ENCODE measurements around the gene BZW1. TPM values are rescaled to one million over a fixed set of nuclear protein-coding genes. Genes with fewer than 3 reads are reported as not detected.
"Not testable (repeated sequence)": the region's sequence is repeated elsewhere in the genome, so short reads cannot be mapped to it uniquely, and the experiment has no call there.

Gene BZW1
- total RNA-seq, 1 experiment from 2014 or later, result 396 TPM

DNA sequence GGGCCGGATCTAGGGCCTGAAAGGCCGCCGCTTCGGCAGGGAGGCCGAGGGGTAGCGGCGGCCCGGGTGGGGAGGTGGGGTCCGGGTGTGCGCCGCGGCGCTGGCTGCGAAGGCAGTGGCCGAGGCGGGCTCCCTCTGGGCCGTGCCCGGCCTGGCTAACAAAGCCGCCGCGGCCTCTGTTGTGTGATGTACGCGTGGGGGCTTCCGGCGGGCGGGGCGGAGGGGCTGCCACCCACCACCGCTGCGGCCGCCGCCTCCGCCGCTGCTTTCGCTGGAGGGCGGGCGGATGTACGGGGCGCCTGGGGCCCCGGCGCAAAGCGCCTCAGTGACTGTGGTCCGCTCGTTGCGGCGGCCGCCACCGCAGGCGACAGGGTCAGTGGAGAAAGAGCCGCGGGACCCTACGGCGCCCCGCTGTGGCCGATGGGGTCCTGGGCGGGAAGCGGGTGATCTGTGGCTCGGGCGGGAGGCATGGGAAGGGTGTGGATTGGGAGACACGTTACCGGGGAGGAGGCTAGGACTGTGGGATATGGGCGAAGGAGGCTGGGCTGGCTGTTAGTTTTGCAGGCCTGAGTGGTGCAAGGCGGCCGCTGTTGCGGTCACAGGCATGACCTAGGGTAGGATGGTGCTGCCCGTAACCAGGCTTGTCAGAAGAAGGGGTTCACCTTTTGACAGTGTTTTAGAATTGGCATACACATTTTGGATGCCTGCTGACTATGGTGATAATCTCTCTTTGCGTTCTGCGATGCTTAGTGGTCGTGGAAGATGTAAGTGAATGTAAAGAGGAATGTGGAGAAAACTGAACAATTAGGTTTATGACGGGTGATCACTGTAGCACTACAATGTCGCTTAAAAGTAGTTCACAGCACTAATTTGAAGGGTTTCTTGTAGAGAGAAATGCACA is 662 bp downstream of the BZW1 start:
- Histone ChIP-seq H3K9me3 (ENCODE audit: low read depth, low read length, poor library complexity, severe bottlenecking) (no peaks in the 10 kb centered on the region), H3K27me3 (replicated peaks; ENCODE audit: insufficient read depth, low read depth, low read length, poor library complexity) (no peaks in the 10 kb centered on the region), H3K4me1 (ENCODE audit: insufficient read depth, low read length, poor library complexity, severe bottlenecking) (peaks cover 29% of the 10 kb centered on the region), H3K36me3 (ENCODE audit: insufficient read depth, low read length, poor library complexity, severe bottlenecking) (peaks cover 45% of the 10 kb centered on the region), H3K27ac (ENCODE audit: low read depth, low read length, poor library complexity, severe bottlenecking) (peak overlapping the region; percentile 99), H3K4me3 (ENCODE audit: low read depth, low read length, poor library complexity, severe bottlenecking) (peak overlapping the region; percentile 95)
- ChIA-PET POLR2A (ENCODE audit: low non-redundant PET) (no interaction called here), CTCF (no interaction called here)
- no peak; the same call in 1 of the 2 replicates for TF ChIP-seq CTCF (conservative IDR thresholded peaks at IDR 0.05; ENCODE audit: low read depth, low read length)
- TF ChIP-seq EZH2 (IDR thresholded peaks at IDR 0.05; ENCODE audit: borderline replicate concordance, low read depth, low read length, poor library complexity, severe bottlenecking), result no peak
- peak; percentile 58 for DNase-seq (ENCODE audit: low spot score)
- BruUV-seq (replicated peaks), result no TSS peak
- intact Hi-C loops (cut with micrococcal nuclease; ENCODE audit: unreplicated experiment), result loop anchor here (5.0 to 10.0 kb wide), 2 partner anchors 302 to 855 kb away; partner anchors contain the start of genes CFLAR, MAIP1 and TYW5

- Histone ChIP-seq H3K4me3 (ENCODE audit: low read depth, low read length, poor library complexity, severe bottlenecking) (no peak overlapping the region), H3K9me3 (ENCODE audit: low read depth, low read length, poor library complexity, severe bottlenecking) (no peaks in the 10 kb centered on the region), H3K4me1 (ENCODE audit: insufficient read depth, low read length, poor library complexity, severe bottlenecking) (peaks cover 29% of the 10 kb centered on the region), H3K36me3 (ENCODE audit: insufficient read depth, low read length, poor library complexity, severe bottlenecking) (peaks cover 64% of the 10 kb centered on the region), H3K27me3 (replicated peaks; ENCODE audit: insufficient read depth, low read depth, low read length, poor library complexity) (no peaks in the 10 kb centered on the region), H3K27ac (ENCODE audit: low read depth, low read length, poor library complexity, severe bottlenecking) (peak overlapping the region; percentile 3)
- no TSS peak for BruUV-seq (replicated peaks)
- TF ChIP-seq CTCF (conservative IDR thresholded peaks at IDR 0.05; ENCODE audit: low read depth, low read length) (no peak), EZH2 (IDR thresholded peaks at IDR 0.05; ENCODE audit: borderline replicate concordance, low read depth, low read length, poor library complexity, severe bottlenecking) (no peak)
- intact Hi-C loops (cut with micrococcal nuclease; ENCODE audit: unreplicated experiment), result loop anchor here (5.0 to 10.0 kb wide), 2 partner anchors 300 to 857 kb away; partner anchors contain the start of genes CFLAR, MAIP1 and TYW5
- ChIA-PET POLR2A (ENCODE audit: low non-redundant PET) (no interaction called here), CTCF (no interaction called here)
- no peak for DNase-seq (ENCODE audit: low spot score)
Observed at GRCh38 chr2:200814276-200814815, 2.6 kb downstream of the BZW1 start.

GRCh38 chr2:200814917-200815316 is 3.2 kb downstream of the BZW1 start:
- CTCF ChIA-PET, result no interaction called here
- Histone ChIP-seq H3K9me3 (ENCODE audit: low read depth, low read length, poor library complexity, severe bottlenecking) (no peaks in the 10 kb centered on the region), H3K4me3 (ENCODE audit: low read depth, low read length, poor library complexity, severe bottlenecking) (no peak overlapping the region), H3K36me3 (ENCODE audit: insufficient read depth, low read length, poor library complexity, severe bottlenecking) (peaks cover 70% of the 10 kb centered on the region), H3K27me3 (replicated peaks; ENCODE audit: insufficient read depth, low read depth, low read length, poor library complexity) (no peaks in the 10 kb centered on the region), H3K27ac (ENCODE audit: low read depth, low read length, poor library complexity, severe bottlenecking) (peak overlapping the region; percentile 21), H3K4me1 (ENCODE audit: insufficient read depth, low read length, poor library complexity, severe bottlenecking) (peaks cover 29% of the 10 kb centered on the region)
- no peak for DNase-seq (ENCODE audit: low spot score)
- intact Hi-C loops (cut with micrococcal nuclease; ENCODE audit: unreplicated experiment), result loop anchor here (5.0 to 10.0 kb wide), 2 partner anchors 300 to 858 kb away; partner anchors contain the start of genes CFLAR, MAIP1 and TYW5
- no peak for TF ChIP-seq CTCF (conservative IDR thresholded peaks at IDR 0.05; ENCODE audit: low read depth, low read length)
- TF ChIP-seq EZH2 (IDR thresholded peaks at IDR 0.05; ENCODE audit: borderline replicate concordance, low read depth, low read length, poor library complexity, severe bottlenecking), result no peak
- no TSS peak for BruUV-seq (replicated peaks)
- POLR2A ChIA-PET (ENCODE audit: low non-redundant PET), result no interaction called here

- BruUV-seq (replicated peaks); H3K9me3 ChIP-seq (ENCODE audit: low read depth, low read length, poor library complexity, severe bottlenecking); H3K4me3 ChIP-seq (ENCODE audit: low read depth, low read length, poor library complexity, severe bottlenecking); CTCF ChIA-PET; DNase-seq (ENCODE audit: low spot score); H3K27me3 ChIP-seq (replicated peaks; ENCODE audit: insufficient read depth, low read depth, low read length, poor library complexity); H3K27ac ChIP-seq (ENCODE audit: low read depth, low read length, poor library complexity, severe bottlenecking): not testable (repeated sequence)
- peaks cover 12% of the 10 kb centered on the region for H3K4me1 ChIP-seq (ENCODE audit: insufficient read depth, low read length, poor library complexity, severe bottlenecking)
- intact Hi-C loops (cut with micrococcal nuclease; ENCODE audit: unreplicated experiment), result loop anchor here (10.0 kb wide), 1 partner anchor 296 kb away; the partner anchor contains the start of gene CFLAR
- POLR2A ChIA-PET (ENCODE audit: low non-redundant PET), result interaction anchor here (0.7 kb wide), 1 partner anchor 137 kb away, joined by 3 read pairs; no protein-coding TSS in a partner anchor
- peaks cover 83% of the 10 kb centered on the region for H3K36me3 ChIP-seq (ENCODE audit: insufficient read depth, low read length, poor library complexity, severe bottlenecking)
Observed at GRCh38 chr2:200818732-200819131, 7.0 kb downstream of the BZW1 start.

Measured in A673 (cell line).